ENCODE data around the gene VAT1. TPM values are rescaled to one million over a fixed set of nuclear protein-coding genes. Genes with fewer than 3 reads are reported as not detected.

The VAT1 gene
- total and polyA plus RNA-seq, 9 of the 15 experiments (the other 6 are each of a cell fraction or from before 2014, with no cell fraction given), result 29.4 to 153 (median 66.7) TPM

- TF ChIP-seq CUX1 (CRISPR knock-in tag; IDR thresholded peaks at IDR 0.05) (no peak), IRF1 (CRISPR knock-in tag; IDR thresholded peaks at IDR 0.05; ENCODE audit: borderline replicate concordance) (no peak), ZBTB40 (IDR thresholded peaks at IDR 0.05) (peak; percentile 71), ZBTB40 (CRISPR knock-in tag; IDR thresholded peaks at IDR 0.05) (no peak), TARDBP (IDR thresholded peaks at IDR 0.05) (no peak), TCFL5 (CRISPR knock-in tag; conservative IDR thresholded peaks at IDR 0.05) (no peak), TFAM (CRISPR knock-in tag; conservative IDR thresholded peaks at IDR 0.05) (no peak), CHD1 (IDR thresholded peaks at IDR 0.05; ENCODE audit: low read length) (peak; percentile 16), RFX5 (IDR thresholded peaks at IDR 0.05; ENCODE audit: low read depth, low read length) (no peak)
These were observed 42.5 kb downstream of the VAT1 start, which contains the start of gene PTGES3L (continued) for GRCh38 chr17:42979511-42980273.

Measured in K562 (cell line).